GM18951 (cell line): Measurements from ENCODE around the gene NDUFAF3.

Source experiments
- POLR2A ChIP-seq: IDR thresholded peaks from 4 replicates; pipeline ENCODE4 v1.6.1; 2011; ENCODE audit warnings: mild to moderate bottlenecking; ENCODE audit not compliant: insufficient read length, insufficient read depth; ENCODE audit errors: extremely low read depth
- in situ Hi-C: fragments of 300-500 bp; cut with MboI; formaldehyde crosslinking; loops from one replicate; pipeline ENCODE4 v1.12.0; 2022; ENCODE audit warnings: low sequenced_read_pairs, mixed read lengths, inconsistent platforms; ENCODE audit not compliant: unreplicated experiment

Gene NDUFAF3

DNA sequence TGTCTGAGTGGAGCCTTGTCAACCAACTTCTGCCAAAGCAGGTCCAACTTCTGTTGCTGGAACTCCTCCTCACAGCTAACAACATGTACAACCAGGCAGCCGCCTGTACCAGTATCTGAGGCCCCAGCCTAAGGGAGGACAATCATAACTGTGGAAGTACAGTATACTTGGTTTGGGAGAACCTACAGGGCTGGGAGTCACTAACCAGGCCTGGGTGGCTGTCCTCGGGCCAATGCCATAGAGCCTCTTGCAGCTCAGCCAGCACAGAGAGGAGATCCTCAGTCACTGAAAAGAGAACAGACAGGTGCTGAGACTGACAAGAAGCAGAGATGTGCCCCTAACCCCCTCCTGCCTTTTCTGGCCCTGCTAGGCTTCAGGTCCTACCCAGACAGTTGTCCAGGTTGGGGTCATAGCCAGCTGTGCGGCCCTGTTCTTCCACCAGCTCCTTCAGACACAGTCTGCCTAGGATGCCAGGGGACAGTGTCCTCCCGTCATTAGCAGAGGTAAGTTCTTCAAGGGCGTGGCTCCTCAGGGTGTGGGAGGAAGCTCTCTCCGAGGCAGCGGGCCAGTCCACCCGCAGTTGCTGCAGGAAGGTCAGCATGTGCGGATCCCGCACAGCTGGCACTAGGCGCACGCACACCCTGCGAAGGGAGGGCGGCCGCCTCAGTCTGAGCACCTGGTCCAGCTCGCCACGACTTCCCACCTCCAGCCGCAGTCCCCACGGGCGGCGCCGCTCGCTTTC lies 4.5 kb upstream of the NDUFAF3 start:
- in situ Hi-C loops: no loop called here
- TF ChIP-seq POLR2A: no peak

DNA sequence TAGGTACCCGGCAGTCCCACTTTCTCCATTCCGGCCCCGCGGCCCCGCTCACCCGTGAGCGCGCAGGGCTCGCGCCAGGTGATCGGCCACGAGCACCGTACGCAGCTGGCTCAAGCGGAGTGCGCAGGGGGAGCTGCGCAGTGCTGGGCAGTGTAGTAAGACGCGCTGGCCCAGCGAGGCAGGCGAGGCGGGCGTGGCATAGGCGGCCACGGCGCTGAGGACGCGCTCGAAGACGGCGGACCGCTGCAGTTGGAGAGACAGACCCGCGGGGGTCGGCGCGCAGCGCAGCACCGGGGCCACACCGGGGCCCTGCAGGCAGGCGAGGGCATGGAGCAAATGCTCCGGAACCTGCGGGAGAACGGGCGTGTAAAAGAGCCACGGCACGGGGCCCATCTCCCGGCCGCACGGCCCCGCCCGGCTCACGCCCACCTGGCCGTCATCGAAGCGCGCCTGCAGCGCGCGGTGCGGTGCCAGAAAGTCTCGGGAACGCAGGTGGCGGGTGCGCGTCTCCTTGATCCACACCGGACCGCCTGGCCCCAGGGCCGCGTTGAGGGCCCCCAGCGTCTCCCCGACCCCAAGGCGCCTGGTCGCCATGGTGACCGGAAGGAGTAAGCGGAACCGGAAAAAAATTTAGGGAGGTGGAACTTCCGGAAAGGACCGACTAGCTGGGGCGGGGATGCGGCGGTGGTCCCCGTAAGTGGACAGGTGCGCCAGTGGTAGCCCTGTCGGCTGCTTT lies 3.8 kb upstream of the NDUFAF3 start, which contains the start of gene DALRD3:
Gene DALRD3, minus strand, starts transcription at position 610 of the 736 bp plus-strand sequence. Its CDS starts 16 bp downstream, at position 594.
- peak; percentile 73 for TF ChIP-seq POLR2A
- in situ Hi-C loops: no loop called here

DNA sequence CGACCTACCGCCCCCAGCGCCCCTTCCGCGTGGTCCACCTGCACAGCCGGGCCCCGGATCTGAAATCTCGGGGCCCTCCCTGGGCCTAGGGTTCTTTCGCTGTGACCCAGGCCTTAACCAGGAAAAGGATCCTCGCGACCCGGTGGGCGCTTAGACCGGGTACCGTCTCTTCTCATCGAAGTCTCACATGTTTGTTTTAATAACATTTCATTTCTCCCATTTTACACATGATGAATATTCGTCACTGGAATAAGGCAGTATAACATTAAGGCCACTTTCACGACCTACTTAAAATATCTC lies 3.3 kb upstream of the NDUFAF3 start:
- in situ Hi-C loops: no loop called here
- no peak for TF ChIP-seq POLR2A

DNA sequence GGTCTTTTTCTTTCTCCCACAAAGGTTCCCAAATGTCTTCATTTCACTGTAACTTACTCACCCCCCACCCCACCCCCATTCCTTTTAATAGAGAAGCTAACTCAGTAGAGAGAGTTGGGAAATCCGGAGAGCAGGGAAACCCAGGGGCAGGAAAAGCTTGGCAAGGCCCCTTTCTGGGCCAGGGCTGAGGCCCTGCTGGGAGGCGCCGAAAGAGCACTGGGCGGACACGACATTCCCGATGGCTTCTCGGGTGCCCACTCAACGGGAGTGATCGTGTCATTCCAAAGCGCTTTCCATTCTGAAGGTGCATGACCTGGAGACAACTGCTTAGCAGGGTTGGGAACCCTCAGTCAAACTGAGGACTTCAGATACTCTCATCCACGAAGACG lies 2.0 kb upstream of the NDUFAF3 start:
- in situ Hi-C loops: no loop called here
- TF ChIP-seq POLR2A: no peak

DNA sequence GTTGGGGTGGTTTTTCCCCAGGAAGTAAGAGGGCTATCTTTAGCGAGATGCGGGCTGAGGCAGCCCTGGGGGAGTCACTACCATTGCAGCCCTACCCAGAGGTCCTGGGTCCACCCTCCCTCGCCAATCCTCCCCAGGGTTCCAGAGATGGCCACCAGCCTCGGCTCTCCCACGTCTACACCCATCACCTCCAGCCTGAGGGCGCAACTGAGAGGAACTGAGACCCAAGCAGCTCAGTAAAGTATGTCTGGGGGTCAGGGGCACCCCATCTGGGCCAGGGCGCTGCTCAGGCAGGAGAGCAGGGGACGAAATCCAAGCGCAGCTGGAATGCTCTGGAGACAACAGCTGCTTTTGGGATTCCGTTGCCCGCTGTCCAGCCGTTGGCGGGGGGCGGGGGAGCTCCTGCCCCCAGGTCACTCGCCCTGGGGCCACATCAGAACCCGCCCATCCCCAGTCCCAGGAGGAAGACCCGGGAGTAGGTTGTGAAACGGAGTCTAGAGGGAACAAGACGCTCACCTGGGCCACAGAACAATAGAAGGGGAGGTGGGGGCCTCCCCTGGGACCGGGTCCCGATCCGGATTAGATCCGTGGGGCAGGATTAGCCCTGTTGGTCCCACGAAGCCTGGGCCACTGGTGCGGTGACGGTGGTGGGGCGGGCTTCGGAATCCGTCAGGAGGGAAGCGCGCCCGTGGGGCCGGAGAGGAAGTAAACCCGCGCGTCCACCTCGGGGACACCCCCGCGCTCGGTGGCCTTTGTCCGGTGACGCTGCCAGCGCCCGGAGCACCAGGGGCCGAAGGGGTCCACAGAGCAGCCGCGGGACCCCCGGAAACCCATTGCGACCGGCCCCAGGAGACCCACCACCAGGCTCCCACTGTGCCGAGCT lies 1.4 kb upstream of the NDUFAF3 start:
- peak; percentile 25 for TF ChIP-seq POLR2A
- in situ Hi-C loops: no loop called here

DNA sequence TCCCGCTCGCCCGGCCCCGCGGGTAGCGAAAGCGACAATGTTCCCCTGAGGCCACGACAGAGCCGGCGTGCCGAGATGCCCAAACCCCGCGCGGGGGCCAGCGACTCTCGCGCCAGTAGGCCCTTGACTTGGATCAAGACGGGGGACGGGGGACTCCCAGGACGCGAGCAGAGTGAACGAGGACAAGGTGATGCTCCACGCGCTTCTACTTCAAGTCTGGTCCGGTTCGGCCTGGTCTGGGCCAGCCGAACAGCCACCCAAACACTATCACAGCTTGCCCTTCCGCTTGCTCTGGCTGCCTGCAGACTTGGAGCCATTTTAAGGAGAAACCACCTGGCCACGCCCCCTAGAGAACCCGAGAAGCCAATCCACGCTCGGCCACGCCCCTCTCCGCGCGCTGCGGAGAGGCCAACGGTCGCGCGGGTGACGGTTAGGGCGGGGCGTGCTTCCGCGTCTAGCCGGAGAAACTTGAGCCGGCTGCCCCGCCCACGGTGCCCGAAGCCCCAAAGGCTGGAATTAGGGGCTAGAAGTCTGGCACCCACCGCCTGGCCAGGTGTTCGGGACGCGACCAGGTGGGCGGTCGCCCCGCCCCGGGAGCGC lies 608 bp upstream of the NDUFAF3 start:
- TF ChIP-seq POLR2A: peak; percentile 100
- in situ Hi-C loops: no loop called here

DNA sequence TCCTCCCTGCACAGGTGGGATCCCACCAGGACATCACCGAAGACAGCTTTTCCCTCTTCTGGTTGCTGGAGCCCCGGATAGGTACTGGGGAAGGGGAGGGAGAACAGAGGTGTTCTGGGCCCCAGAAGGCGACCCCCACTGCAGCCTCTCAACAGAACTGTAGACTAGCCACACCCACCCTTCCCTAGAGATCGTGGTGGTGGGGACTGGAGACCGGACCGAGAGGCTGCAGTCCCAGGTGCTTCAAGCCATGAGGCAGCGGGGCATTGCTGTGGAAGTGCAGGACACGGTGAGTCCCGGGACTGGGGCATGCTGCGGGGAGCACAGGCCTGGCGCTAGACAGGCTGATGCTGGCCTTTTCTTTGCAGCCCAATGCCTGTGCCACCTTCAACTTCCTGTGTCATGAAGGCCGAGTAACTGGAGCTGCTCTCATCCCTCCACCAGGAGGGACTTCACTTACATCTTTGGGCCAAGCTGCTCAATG lies 809 bp downstream of the NDUFAF3 start:
- in situ Hi-C loops: no loop called here
- TF ChIP-seq POLR2A: no peak

DNA sequence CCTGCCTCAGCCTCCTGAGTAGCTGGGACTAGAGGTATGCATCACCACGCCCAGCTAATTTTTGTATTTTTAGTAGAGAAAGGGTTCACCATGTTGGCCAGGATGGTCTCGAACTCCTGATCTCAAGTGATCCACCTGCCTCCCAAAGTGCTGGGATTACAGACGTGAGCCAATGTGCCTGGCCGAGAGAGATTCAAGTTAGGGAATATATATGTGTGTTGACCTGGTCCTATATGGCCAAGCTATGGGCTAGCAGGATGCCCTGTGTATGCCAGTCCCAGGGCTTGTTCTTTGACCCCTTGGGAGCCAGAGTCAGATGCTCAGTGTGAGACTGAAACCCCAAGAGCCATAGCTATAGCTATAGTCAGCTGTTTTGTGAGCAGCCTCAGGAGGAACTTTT lies 1.9 kb downstream of the NDUFAF3 start:
- in situ Hi-C loops: no loop called here
- no peak for TF ChIP-seq POLR2A

DNA sequence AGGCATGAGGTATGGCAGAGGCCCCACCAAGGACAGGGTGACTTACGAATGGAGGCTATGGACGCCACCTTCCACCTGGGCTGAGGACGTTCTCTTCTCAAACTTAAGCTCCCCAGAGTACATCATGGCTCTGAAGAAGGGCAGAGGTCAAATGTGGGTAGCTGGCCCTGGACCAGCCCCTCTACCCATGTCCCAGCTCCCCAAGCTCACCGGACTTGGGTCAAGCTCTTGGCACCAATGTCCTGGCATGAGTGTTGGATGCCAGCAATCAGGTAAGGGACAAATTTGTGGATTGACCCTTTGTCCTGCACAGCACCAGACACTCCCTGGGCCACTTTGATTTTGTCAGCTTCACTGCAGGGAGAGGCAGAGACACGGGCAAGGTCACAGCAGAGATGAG lies 2.5 kb downstream of the NDUFAF3 start:
- no peak for TF ChIP-seq POLR2A
- in situ Hi-C loops: no loop called here

DNA sequence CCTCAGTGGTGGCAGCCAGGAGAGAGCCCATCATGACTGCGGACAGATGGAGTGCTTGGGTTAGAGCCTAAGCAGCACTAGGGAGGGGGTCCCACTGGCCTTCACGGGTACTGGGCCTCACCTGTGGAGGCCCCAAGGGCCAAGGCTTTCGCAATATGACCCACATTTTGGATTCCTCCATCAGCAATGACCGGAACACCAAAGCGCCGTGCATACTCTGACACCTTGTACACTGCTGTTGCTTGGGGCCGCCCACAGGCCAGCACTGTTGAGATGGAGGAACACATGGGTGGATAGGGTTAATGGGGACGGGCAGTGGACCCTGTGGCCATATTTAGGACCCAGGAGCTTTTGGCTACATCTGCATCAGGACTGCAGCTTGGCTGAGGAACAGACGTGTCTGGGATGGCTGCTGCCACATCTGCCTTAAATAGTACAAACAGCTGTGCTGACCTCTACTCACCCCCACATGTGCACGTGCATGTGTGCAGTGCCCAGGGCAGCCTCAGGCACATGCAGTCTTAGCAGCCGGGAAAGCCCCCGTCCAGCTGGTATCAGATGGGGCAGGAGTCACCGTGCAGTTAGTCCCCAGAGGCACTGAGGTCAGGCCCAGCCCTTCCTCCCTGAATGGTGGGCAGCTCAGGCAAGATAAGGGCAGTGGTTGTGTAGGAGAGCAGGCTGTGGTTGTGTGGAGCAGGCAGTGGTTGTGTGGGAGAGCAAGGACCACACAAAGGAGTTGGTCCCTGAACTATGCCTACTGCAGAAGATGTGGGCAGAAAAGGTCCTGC lies 3.3 kb downstream of the NDUFAF3 start:
- in situ Hi-C loops: no loop called here
- peak; percentile 32 for TF ChIP-seq POLR2A

DNA sequence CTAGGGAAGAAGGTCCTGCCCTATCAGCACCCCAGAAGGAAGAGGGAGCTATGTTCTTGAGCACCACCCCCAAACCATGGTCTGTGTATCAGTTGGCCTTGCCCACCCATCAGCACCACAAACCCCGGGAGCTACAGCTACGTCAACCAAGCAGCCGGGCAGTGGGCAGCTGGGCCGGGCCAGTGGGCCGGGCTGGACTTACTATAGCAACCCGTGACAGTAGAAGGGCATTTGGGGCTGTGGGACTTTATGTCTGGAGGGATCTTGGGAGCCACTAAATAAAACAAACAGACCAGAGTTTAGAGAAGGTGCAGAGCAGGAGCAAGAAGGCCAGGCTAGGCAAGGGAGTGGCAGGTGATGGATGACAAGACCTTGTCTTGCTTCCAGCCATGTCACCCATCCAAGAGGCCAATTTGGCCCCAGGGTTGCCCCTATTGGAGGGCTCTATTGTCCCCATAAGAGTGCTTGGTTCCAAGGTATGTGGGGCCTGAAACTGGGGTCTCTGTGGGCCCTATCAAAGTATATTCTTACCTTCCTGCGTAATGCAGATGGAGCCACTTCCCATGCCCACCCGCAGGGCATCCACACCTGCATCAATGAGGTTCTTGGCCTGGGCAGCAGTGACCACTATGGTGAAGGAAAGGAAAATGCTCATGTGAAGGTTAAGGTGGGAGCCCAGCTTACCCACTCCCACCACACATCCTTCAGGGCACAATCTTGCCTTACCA lies 4.0 kb downstream of the NDUFAF3 start:
- peak; percentile 10 for TF ChIP-seq POLR2A
- in situ Hi-C loops: no loop called here

DNA sequence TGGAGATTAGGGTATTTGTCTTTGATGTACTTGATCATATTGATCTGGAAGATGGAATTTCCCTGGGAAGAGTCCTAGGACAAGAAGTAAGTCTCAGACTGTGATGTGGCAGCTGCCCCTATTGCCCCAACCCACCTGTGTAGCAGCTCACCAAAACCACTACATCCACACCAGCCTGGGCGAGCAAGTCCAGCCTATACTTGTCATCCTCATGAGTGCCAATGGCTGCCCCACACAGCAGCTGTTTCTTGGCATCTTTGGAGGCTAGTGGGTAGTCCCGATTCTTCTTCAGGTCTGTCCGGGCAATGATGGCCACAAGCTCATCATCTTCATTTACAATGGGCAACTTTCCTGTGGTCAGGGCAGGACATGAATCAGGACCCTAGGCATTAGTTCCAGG lies 4.6 kb downstream of the NDUFAF3 start:
- in situ Hi-C loops: no loop called here

More for the DNA sequence above, 4.6 kb downstream of the NDUFAF3 start:
- TF ChIP-seq POLR2A: no peak
